ENCODE data around the gene RAB11FIP4.

GRCh38 chr17:31355935-31356334 is 35.5 kb upstream of the RAB11FIP4 start:
- TF ChIP-seq POLR2A (IDR thresholded peaks at IDR 0.05) (no peak), CTCF (IDR thresholded peaks at IDR 0.05) (no peak), EP300 (IDR thresholded peaks at IDR 0.05; ENCODE audit: low read depth) (no peak)

Measured in transverse colon (tissue), 3 donors.